ENCODE measurements around the gene EEF1E1.
"Not testable (repeated sequence)": the region's sequence is repeated elsewhere in the genome, so short reads cannot be mapped to it uniquely, and the experiment has no call there.

EEF1E1 gene

GRCh38 chr6:8061736-8062135, 40.6 kb downstream of the EEF1E1 start:
- DNase-seq, result no peak

- DNase-seq, result no peak
Measured at GRCh38 chr6:8060346-8060745, 42.0 kb downstream of the EEF1E1 start.

GRCh38 chr6:8059129-8059528, 43.2 kb downstream of the EEF1E1 start:
- DNase-seq, result peak in 1 of 2 experiments; percentile 6

GRCh38 chr6:8057793-8058192, 44.6 kb downstream of the EEF1E1 start:
- no peak for DNase-seq

GRCh38 chr6:8057263-8057662, 45.1 kb downstream of the EEF1E1 start:
- no peak for DNase-seq

GRCh38 chr6:8054276-8054675, 48.1 kb downstream of the EEF1E1 start:
- DNase-seq, result no peak

- no peak for DNase-seq
Measured at GRCh38 chr6:8047541-8048292, 54.6 kb downstream of the EEF1E1 start.

GRCh38 chr6:8045769-8046168, 56.6 kb downstream of the EEF1E1 start:
- DNase-seq, result not testable (repeated sequence)

GRCh38 chr6:8043221-8043620, 59.1 kb downstream of the EEF1E1 start:
- no peak for DNase-seq

- no peak for DNase-seq
Measured at GRCh38 chr6:8041913-8042583, 60.3 kb downstream of the EEF1E1 start.

GRCh38 chr6:8034107-8034506, 68.2 kb downstream of the EEF1E1 start:
- DNase-seq, result not testable (repeated sequence)

- DNase-seq, result no peak
Measured at GRCh38 chr6:8030920-8031319, 71.4 kb downstream of the EEF1E1 start.
